Neural cell (in vitro differentiated cells): ENCODE results near the gene STX1B.
A peak's percentile ranks its signal among the peaks of the same experiment; 100 is the strongest.

Experiments
- EP300 ChIP-seq: fragments of 450-650 bp; conservative IDR thresholded peaks from 2 replicates; pipeline ENCODE4 v1.6.1; 2014; ENCODE audit warnings: antibody characterized with exemption, mild to moderate bottlenecking, moderate library complexity; ENCODE audit not compliant: poor library complexity, severe bottlenecking
- EZH2 ChIP-seq: fragments of 200-600, 300-800 bp; shearing (Covaris generic), sonication (generic); IDR thresholded peaks from 2 replicates; pipeline ENCODE4 v1.6.1; 2014; ENCODE audit warnings: antibody characterized with exemption, low read length, borderline replicate concordance, mild to moderate bottlenecking; ENCODE audit not compliant: insufficient read depth, poor library complexity, severe bottlenecking
- MXI1 ChIP-seq: fragments of 450-650 bp; conservative IDR thresholded peaks from 2 replicates; pipeline ENCODE4 v1.6.1; 2014; ENCODE audit warnings: antibody characterized with exemption, mild to moderate bottlenecking; ENCODE audit not compliant: poor library complexity, severe bottlenecking
- POLR2AphosphoS5 ChIP-seq: IDR thresholded peaks from 2 replicates; pipeline ENCODE4 v1.6.1; 2012
- RAD21 ChIP-seq: fragments of 450-650 bp; conservative IDR thresholded peaks from 2 replicates; pipeline ENCODE4 v1.6.1; 2014; ENCODE audit warnings: antibody characterized with exemption, mild to moderate bottlenecking, moderate library complexity
- SMC3 ChIP-seq: fragments of 450-650 bp; conservative IDR thresholded peaks from 2 replicates; pipeline ENCODE4 v1.6.1; 2014; ENCODE audit warnings: antibody characterized with exemption, mild to moderate bottlenecking, moderate library complexity; ENCODE audit not compliant: poor library complexity
- TAF1 ChIP-seq: IDR thresholded peaks from 2 replicates; pipeline ENCODE4 v1.6.1; 2012; ENCODE audit warnings: low read depth
- TF ChIP-seq, protein P1 (sequence below): fragments of 450-650 bp; IDR thresholded peaks from 2 replicates; pipeline ENCODE4 v1.5.1; 2014; ENCODE audit warnings: antibody characterized with exemption, mild to moderate bottlenecking, moderate library complexity; ENCODE audit not compliant: poor library complexity, severe bottlenecking
- TF ChIP-seq, protein P2 (sequence below): IDR thresholded peaks from 2 replicates; pipeline ENCODE4 v1.6.1; 2012; ENCODE audit warnings: borderline replicate concordance

DNA sequence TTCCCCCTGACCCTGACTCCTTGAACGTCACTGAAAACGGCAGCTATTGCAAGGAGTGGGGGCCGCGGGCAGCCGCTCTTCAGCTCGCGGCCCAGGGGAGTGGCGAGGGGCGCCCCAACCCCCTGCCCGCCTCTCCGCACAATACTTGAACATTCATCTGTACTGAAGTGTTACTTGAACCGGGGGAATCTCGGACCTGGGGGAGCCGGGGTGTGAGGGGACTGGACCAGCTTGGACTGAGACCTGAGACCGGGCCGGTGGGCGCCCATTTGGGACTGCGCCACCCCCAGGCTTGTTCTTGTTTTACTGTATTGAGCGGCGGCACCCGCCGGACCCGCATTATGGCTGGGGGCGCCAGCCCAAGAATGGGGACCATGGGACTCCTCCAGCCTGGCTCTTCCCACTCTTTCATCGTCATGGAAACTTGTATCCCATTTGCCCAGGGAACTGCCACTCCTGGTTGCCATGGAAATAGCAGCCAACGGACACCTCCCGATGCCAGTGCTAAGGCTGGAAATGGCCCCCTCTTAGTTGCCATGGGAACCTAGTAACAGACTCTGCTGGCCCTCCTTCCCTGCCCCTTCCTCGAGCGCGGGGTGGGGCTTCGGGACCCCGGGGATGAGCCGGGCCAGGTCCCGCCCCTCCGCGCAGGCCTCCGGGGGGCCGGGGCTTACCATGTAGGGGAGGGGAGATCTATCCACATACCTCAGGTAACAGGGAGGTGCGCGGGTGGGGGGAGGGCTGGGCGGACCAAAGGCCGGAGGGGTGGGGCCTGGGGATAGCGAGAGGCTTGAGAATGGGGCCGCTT lies 62.4 kb downstream of the STX1B start:
- TF ChIP-seq, protein P1, sequence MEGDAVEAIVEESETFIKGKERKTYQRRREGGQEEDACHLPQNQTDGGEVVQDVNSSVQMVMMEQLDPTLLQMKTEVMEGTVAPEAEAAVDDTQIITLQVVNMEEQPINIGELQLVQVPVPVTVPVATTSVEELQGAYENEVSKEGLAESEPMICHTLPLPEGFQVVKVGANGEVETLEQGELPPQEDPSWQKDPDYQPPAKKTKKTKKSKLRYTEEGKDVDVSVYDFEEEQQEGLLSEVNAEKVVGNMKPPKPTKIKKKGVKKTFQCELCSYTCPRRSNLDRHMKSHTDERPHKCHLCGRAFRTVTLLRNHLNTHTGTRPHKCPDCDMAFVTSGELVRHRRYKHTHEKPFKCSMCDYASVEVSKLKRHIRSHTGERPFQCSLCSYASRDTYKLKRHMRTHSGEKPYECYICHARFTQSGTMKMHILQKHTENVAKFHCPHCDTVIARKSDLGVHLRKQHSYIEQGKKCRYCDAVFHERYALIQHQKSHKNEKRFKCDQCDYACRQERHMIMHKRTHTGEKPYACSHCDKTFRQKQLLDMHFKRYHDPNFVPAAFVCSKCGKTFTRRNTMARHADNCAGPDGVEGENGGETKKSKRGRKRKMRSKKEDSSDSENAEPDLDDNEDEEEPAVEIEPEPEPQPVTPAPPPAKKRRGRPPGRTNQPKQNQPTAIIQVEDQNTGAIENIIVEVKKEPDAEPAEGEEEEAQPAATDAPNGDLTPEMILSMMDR = peak; percentile 54
- TF ChIP-seq RAD21 (no peak), TAF1 (no peak), EZH2 (no peak), EP300 (peak; percentile 50), POLR2AphosphoS5 (peak; percentile 61), SMC3 (peak; percentile 50), MXI1 (peak; percentile 90)
- TF ChIP-seq, protein P2, sequence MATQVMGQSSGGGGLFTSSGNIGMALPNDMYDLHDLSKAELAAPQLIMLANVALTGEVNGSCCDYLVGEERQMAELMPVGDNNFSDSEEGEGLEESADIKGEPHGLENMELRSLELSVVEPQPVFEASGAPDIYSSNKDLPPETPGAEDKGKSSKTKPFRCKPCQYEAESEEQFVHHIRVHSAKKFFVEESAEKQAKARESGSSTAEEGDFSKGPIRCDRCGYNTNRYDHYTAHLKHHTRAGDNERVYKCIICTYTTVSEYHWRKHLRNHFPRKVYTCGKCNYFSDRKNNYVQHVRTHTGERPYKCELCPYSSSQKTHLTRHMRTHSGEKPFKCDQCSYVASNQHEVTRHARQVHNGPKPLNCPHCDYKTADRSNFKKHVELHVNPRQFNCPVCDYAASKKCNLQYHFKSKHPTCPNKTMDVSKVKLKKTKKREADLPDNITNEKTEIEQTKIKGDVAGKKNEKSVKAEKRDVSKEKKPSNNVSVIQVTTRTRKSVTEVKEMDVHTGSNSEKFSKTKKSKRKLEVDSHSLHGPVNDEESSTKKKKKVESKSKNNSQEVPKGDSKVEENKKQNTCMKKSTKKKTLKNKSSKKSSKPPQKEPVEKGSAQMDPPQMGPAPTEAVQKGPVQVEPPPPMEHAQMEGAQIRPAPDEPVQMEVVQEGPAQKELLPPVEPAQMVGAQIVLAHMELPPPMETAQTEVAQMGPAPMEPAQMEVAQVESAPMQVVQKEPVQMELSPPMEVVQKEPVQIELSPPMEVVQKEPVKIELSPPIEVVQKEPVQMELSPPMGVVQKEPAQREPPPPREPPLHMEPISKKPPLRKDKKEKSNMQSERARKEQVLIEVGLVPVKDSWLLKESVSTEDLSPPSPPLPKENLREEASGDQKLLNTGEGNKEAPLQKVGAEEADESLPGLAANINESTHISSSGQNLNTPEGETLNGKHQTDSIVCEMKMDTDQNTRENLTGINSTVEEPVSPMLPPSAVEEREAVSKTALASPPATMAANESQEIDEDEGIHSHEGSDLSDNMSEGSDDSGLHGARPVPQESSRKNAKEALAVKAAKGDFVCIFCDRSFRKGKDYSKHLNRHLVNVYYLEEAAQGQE = peak; percentile 57
